ENCODE data around the gene OTOP2. TPM values are rescaled to one million over a fixed set of nuclear protein-coding genes. Genes with fewer than 3 reads are reported as not detected.

The OTOP2 gene
- total RNA-seq, 2 donors from 2014 or later, result 52.3 to 70.3 TPM

GRCh38 chr17:74921026-74921681, 2.9 kb upstream of the OTOP2 start:
- DNase-seq (no peak), ATAC-seq (no peak)
- intact Hi-C loops (cut with DNase I, micrococcal nuclease), result no loop called here

GRCh38 chr17:74921769-74922168, 2.3 kb upstream of the OTOP2 start:
- no peak for ATAC-seq
- no peak for DNase-seq
- intact Hi-C loops (cut with DNase I, micrococcal nuclease), result no loop called here

GRCh38 chr17:74922172-74922571, 1.9 kb upstream of the OTOP2 start:
- no peak for ATAC-seq
- no peak for DNase-seq
- intact Hi-C loops (cut with DNase I, micrococcal nuclease), result no loop called here

- peak; percentile 54 for ATAC-seq
- intact Hi-C loops (cut with DNase I, micrococcal nuclease), result no loop called here
- DNase-seq, result no peak
Observed at GRCh38 chr17:74922694-74923537, 1.2 kb upstream of the OTOP2 start, which contains the start of gene USH1G. USH1G (minus strand) TSS chr17:74923255; CDS start chr17:74923073, 182 bp downstream.

GRCh38 chr17:74923538-74924249, 379 bp upstream of the OTOP2 start:
- intact Hi-C loops (cut with DNase I, micrococcal nuclease), result no loop called here
- DNase-seq, result peak; percentile 41 to 84
- ATAC-seq, result peak; percentile 82

- intact Hi-C loops (cut with DNase I, micrococcal nuclease), result no loop called here
- ATAC-seq (no peak), DNase-seq (no peak)
Observed at GRCh38 chr17:74925242-74925641, 1.2 kb downstream of the OTOP2 start.

GRCh38 chr17:74928786-74929185, 4.7 kb downstream of the OTOP2 start:
- intact Hi-C loops (cut with DNase I, micrococcal nuclease), result no loop called here
- DNase-seq (no peak), ATAC-seq (no peak)

- DNase-seq, result no peak
- ATAC-seq, result no peak
- intact Hi-C loops (cut with DNase I, micrococcal nuclease), result no loop called here
Observed at GRCh38 chr17:74930535-74931036, 6.5 kb downstream of the OTOP2 start.

GRCh38 chr17:74935048-74935447, 11.0 kb downstream of the OTOP2 start:
- no peak for ATAC-seq
- DNase-seq, result no peak
- intact Hi-C loops (cut with DNase I, micrococcal nuclease), result no loop called here

- intact Hi-C loops (cut with DNase I, micrococcal nuclease), result no loop called here
- ATAC-seq, result peak; percentile 38
- no peak for DNase-seq
Observed at GRCh38 chr17:74935585-74936469, 11.8 kb downstream of the OTOP2 start, which contains the start of gene OTOP3. OTOP3 (plus strand) TSS chr17:74935898; CDS start chr17:74935922, 24 bp downstream.

GRCh38 chr17:74936470-74936799, 12.4 kb downstream of the OTOP2 start:
- DNase-seq, result no peak

GRCh38 chr17:74937064-74938051, 13.3 kb downstream of the OTOP2 start:
- peak; percentile 60 for ATAC-seq
- DNase-seq, result no peak
- intact Hi-C loops (cut with DNase I, micrococcal nuclease), result no loop called here

More at GRCh38 chr17:74936470-74936799, 12.4 kb downstream of the OTOP2 start:
- ATAC-seq, result no peak
- intact Hi-C loops (cut with DNase I, micrococcal nuclease), result no loop called here

GRCh38 chr17:74938194-74938950, 14.3 kb downstream of the OTOP2 start:
- DNase-seq (no peak), ATAC-seq (peak; percentile 42)
- intact Hi-C loops (cut with DNase I, micrococcal nuclease), result no loop called here

- intact Hi-C loops (cut with DNase I, micrococcal nuclease), result no loop called here
- ATAC-seq (no peak), DNase-seq (no peak)
Observed at GRCh38 chr17:74939534-74939933, 15.5 kb downstream of the OTOP2 start.

GRCh38 chr17:74941128-74941725, 17.2 kb downstream of the OTOP2 start:
- intact Hi-C loops (cut with DNase I, micrococcal nuclease), result no loop called here
- no peak for ATAC-seq
- DNase-seq, result no peak

- intact Hi-C loops (cut with DNase I, micrococcal nuclease), result no loop called here
- ATAC-seq (peak; percentile 98), DNase-seq (peak in 1 of 2 donors; percentile 57)
Observed at GRCh38 chr17:74943808-74944522, 19.9 kb downstream of the OTOP2 start.
